ENCODE data around the gene RALGPS1.

RALGPS1 gene, protein sequence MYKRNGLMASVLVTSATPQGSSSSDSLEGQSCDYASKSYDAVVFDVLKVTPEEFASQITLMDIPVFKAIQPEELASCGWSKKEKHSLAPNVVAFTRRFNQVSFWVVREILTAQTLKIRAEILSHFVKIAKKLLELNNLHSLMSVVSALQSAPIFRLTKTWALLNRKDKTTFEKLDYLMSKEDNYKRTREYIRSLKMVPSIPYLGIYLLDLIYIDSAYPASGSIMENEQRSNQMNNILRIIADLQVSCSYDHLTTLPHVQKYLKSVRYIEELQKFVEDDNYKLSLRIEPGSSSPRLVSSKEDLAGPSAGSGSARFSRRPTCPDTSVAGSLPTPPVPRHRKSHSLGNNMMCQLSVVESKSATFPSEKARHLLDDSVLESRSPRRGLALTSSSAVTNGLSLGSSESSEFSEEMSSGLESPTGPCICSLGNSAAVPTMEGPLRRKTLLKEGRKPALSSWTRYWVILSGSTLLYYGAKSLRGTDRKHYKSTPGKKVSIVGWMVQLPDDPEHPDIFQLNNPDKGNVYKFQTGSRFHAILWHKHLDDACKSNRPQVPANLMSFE

DNA sequence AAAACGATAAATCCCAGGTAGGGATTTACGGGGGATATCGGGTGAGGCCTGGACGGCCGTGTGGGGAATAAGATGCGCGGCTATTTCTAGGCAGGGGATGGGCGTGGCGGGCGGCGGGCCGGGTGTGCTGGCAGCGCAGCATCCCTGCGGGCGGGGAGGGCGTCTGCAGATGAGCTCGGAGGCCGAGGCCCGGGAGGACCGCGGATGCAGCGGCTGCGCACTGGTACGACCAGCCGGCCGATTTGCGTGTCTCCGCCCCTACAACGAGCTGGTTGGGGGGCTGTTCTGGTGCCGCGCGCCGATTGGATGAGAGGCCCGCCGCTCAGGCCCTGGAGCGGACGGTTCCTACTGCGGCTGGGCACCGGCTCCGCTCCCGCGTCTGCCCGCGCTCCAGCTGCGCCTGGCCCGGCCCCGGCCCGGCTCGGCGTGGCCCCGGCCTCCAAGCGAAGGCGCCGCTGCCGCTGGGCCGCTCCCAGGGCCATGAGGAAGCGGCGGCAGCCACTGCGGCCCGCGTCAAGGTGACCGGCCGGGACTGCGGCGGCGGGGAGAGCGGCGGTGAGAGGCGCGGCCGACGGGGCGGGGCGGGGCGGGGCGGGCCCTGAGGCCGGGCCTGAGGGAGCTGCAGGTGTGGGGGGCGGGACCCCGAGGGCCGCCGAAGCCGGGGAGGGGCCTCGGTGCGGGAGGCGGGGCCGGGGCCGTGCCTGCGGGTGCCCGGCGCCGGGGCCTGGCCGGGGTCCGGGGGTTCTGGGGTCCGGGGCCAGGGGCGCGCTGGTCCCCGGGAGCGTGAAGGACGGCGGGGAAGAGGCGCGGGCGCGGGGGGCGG, at the start of gene RALGPS1:
RALGPS1 (plus strand) TSS at position 325 of the 823 bp plus-strand sequence. CDS start 47,508 bp downstream, outside the sequence.
- peak; percentile 90 for DNase-seq

DNA sequence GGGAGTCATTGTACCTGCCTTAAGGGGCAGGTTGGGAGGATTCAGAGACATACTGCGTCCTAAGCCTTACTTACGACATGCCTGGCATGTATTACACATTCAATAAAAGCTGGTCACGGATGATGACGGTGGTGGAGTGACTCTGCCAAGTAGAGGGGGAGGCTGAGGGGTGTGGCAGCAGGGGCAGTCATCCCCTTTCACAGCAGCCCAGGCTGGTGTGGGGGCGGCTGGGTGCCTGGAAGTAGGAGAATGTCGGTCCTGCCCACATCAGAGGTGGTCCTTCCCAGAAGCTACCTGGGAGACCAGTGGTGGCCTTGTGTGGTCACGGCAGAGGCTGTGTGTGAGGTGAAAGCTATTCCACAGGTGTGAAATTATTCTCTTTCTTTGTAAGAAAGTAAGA, 45.2 kb upstream of the RALGPS1 start:
- DNase-seq, result no peak

DNA sequence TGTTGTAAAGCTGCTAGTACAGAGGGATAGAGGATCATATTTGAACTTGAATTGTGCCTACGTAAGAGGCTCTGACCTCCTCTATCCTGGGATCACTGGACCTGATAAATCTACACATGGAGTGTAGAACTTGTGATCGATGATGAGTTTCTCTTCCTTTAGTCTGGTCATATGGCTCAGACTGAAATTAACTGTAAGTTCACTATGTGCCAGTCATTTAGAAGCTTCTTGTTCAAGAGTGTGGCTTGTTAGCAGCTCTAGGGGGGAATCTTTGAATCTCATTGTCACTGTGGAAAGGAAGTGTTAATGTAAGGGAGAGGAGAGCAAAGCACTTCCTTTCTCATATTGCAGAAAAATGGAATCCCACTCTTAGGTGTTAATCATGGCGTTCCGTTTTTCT, 42.1 kb upstream of the RALGPS1 start:
- no peak for DNase-seq

DNA sequence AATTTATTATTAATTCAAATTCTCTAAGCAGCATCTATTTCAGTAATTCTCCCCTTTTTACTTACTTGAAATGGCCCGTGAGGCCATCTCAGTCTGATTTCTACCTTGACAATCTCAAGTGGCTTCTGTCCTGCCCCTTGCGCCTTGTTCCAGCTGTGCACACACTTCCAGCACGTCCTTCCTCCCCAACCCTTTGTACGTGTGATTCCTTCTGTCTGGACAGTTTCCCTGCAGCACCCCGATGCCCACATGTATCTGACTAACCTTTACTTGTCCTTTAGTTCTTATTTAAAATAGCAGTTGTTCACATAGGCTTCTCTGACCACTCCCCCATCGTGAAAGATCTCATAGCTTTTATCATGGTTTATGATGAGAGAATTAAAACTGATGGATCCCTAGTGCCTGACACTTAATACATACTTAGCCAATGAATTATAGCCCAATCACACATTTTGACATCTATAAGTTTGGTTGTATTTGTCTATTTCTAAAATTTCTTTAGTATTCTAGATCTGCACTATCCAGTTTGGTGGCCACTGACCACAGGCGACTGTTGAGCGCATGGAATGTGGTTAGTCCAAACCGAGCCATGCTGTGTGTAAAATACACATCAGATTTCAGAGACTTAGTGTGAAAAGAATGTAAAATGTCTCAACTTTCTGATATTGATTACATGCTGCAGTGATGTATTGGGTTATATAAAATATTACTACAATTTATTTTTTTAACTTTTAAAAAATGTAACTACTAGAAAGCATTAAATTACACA, 39.9 kb upstream of the RALGPS1 start:
- no peak for DNase-seq

DNA sequence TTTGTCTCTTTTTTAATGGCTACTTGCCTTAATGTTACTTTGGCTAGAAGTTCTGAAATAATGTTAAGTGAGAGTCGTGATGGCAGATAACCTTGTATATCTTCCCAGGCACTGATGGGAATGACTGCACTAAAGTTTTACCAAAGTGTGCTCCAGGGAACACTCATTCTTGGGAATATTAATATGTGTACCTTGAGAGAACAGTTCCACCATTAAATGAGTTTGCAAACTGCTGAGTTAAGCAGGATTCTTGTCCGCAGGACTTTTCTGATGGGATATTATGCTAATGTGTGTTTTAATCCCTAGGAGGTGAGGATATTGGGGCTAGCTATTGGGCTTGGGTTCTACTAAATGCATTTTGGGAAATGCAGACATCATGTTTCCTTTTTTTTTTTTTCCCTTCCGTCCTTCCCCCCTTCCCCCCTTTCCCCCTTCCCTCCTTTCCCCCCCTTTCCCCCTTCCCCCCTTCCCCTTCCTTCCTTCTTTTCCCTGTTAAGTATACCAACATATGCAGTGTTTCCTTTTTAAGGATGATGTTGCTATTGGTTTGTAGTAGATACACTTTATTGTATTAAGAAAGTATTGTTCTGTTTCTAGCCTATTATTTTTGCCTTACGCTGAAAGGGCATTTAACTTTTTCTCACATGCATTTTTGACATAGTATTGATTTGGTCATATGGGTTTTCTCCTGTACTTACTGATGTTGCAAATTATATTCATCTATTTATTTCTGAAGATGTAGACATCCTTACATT, 38.6 kb upstream of the RALGPS1 start:
- no peak for DNase-seq

DNA sequence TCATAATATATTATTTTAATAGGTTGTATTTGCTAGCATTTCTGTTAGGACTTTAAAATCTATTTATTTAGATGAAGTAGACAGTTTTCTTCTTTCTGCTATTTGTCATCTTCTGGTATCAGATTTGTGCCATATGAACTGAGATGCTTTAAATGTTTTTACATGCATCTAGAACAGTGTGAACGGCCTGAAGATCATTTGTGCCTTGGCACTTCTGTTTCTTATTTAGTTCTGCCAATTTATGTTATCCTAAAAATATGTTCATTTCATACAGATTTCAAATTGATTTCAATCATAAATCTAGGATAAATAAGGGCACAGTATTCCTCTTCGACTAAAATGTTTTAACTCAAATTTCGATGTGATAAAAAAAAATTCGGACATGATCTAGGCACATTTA, 38.1 kb upstream of the RALGPS1 start:
- DNase-seq, result no peak

DNA sequence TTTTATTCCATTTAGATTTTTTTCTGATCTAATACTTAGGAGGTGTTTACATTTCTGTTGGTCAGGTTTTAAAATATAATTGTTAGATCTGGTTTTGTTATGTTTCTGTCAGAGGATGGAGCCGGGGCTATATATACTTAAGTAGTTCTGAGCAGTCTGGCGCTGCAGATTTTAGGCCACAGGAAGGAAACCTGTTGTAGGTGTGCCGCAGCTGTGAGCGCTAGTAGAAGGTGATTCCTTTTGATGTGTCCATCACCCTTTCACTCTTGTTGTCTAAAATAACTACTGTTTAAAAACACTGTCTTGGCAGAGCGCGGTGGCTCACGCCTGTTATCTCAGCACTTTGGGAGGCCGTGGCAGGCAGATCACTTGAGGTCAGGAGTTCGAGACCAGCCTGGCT, 37.2 kb upstream of the RALGPS1 start:
- no peak for DNase-seq

DNA sequence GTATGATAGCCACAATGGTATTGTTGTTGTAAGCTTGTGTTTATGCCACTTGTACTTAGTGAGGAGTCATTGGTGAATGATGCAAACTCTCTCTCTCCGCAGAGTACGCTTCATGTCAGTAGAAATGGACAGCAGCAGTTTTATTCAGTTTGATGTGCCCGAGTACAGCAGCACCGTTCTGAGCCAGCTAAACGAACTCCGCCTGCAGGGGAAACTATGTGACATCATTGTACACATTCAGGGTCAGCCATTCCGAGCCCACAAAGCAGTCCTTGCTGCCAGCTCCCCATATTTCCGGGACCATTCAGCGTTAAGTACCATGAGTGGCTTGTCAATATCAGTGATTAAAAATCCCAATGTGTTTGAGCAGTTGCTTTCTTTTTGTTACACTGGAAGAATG, 35.3 kb upstream of the RALGPS1 start:
- DNase-seq, result no peak

DNA sequence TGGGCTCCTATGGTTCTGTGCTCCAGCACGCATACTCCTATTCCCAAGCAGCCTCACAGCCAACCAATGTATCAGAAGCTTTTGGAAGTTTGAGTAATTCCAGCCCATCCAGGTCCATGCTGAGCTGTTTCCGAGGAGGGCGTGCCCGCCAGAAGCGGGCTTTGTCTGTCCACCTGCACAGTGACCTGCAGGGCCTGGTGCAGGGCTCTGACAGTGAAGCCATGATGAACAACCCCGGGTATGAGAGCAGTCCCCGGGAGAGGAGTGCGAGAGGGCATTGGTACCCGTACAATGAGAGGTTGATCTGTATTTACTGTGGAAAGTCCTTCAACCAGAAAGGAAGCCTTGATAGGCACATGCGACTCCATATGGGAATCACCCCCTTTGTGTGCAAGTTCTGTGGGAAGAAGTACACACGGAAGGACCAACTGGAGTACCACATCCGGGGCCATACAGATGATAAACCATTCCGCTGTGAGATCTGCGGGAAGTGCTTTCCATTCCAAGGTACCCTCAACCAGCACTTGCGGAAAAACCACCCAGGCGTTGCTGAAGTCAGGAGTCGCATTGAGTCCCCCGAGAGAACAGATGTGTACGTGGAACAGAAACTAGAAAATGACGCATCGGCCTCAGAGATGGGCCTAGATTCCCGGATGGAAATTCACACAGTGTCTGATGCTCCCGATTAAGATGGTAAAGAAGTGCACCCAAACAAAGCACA, 34.2 kb upstream of the RALGPS1 start:
- DNase-seq, result no peak

DNA sequence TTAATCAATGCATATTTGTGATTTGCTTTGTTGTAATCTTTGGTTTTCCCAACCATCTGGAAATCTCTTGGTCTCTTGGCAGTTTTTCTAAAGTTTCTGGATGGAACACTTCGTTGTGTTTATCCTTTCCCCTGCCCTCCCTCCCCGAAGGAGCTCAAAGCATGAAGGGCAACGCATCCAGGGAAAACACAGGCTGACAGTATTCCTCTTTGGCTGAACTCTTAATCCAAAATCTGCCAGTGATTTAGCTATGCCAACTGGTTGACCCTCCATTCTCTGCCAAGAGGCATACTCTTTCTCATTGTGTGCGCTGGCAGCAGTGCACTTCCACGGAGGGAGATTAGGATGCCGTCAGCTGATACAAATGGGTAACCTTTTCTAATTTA, 33.6 kb upstream of the RALGPS1 start:
- no peak for DNase-seq

DNA sequence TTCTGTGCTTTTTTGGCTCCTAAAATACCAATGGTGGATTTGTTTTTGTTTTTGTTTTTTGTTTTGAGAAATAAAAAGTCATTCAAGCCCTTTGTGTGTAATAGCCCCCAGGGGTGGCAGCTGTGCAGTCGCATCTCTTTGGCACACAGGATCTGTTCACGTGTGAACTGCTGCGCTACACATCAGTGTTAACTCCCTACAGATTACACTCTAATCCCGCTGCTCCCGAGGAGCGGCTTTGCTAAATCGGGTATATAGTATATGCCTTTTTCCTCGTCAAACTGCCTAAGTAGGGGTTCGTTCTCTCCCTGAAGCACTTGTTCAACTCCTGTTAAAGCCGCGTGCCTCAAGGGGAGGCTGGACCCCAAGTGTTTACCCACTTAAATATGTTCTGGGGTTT, 31.8 kb upstream of the RALGPS1 start:
- DNase-seq, result no peak

DNA sequence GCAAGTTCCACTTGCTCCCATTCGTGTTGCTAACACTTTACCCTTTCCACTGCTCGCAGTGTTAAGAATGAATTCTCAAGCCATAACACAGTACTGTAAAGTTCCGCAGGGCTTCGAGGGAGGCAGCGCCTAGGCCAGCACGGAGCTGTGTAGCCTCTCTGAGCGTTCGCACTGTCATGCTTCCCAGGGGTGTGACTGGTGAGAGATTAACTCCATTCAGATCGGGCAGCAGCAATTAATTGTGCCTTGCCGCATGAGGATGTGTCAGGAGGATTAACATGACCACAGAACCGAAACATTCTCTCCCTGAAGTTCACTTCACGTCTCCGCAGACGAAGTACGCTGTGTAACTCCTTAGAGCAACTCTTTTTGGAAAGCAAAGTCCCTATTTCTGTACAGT, 30.9 kb upstream of the RALGPS1 start:
- no peak for DNase-seq

DNA sequence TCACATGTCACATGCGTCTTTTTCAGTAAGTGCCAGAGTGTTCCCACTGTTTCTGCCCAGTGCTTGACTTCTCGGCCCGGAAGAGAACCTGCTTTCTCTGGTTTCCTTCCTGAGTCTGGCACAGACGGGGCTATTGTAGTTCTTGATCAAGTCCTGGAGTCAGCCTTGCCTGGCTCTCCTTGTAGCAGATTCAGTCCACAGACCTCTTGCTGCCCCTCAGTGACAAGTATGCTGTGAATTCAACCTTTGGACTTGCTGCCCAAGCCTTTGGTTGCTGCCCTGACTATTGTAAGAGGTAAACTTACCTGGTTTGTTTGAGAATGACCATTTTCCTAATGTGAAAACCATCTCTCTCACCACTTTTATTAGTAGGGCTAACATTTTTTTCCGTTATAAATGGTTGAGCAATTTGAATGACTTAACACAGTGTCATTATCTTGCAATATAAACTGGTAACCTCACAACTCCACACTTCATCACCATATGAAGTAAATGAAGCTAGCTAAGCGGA, 29.4 kb upstream of the RALGPS1 start:
- DNase-seq, result no peak

DNA sequence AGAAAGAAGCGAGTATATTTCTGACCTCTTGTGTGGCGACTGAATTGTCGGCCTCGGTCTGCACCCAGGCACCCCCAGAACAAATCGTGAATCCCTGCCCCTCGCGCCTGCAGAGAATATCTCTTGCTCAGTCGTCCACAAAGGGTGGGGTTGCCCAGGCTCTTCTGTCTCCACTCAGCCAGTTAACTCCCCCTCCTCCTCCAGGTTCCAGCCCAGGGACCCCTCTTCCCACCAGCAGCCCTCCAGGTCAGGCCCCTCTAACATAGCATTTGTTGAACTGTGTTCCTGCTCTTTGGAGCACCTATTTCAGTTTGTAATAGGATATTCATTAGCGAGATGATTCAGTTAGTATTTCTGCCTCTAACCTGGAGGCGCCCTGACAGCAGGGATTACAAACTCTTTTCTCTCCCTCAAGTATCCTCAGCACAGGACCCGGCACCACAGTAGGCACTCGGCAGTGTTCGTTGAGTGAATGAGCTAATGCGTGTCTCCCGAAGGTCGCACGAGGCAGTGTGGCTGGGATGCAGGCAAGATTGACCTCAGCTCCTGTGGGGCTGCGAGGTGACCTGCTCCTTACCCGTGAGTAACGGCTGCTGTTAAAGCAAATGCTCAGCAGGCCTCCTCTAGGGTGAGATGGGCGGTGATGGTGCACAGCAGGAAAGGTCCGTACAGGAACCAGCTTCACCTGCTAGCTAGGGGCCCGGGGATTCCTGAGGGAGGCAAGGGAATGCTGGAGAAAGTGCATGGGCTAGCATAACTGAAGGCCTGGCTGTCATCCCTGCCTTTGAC, 28.4 kb upstream of the RALGPS1 start:
- DNase-seq, result no peak

DNA sequence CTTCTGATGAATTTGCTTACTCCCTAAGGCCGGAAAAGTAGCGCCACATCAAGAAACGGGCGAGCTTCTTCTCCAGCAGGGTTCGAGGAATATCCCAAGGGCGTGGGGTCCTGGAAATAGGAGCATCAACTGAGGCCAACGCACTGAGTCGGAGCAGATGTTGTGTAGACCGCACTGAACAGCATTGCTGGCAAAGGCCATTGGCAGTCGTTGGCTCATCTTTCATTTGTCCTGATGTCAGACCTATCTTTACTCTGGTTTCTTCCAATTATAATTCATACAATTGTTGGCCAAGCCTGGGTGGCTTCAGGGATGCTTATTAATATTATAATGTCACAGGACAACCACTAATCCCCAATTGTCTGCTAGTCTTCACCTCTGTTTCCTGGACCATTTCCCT, 27.7 kb upstream of the RALGPS1 start:
- DNase-seq, result no peak

DNA sequence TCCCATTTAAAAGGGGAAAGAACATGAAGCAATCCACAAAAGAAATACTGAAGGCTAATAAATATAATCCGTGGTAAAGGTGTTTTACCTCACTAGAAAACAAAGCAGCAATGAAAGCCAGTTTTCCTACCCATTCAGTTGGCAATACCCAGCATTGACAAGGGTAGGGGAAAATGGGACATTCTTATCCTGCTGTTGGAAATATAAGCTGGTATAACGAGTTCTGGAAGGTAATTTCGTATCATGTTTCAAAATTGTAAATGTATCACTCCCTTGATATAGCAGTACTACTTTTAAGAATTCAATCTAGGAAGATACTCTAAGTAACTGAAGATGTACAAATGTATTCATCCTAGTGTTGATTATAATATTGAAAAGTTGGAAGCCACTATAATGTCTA, 22.9 kb upstream of the RALGPS1 start:
- DNase-seq, result no peak

DNA sequence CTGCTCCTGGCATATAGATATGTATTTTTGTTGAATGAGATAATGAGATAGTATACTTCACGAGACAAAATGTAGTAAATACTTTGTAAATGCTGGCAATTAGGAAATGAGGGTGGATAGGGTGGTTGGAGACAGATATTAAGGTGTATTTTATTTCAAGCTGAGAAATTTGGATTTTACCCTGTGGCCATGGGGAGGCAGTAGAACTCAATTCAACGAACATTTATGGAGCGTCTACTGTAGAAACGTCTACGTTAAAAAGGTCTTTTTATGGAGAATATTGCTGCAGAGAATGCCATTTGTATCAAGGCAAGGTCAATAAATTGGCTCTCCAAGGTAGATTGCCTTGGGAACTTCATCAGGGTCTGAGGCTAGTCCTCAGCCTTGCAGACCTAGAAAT, 21.5 kb upstream of the RALGPS1 start:
- no peak for DNase-seq

DNA sequence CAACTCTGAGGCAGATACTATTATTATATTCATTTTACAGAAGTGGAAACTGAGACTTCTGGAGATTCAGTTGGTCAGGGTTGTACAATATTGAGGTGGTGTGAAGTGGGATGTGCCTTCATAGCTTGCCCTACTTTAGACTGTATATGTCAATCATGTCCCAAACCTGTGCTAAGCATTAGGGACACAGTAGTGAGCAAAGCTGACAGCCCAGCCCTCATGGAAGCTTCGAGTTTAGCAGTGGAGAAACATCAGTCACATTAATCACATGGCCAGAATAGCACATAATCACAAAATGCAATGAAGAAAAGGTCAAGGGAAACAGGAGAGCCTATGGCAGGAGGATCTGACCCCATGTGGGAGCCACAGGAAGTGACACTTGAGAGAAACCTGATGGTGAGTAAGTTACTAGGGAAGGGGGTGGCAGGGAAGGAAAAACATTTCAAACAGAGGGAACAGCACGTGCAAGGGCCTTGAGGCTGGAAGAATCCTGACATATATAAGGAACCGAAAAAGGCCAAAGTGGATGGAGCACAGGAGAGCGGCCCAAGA, 20.5 kb upstream of the RALGPS1 start:
- DNase-seq, result no peak

DNA sequence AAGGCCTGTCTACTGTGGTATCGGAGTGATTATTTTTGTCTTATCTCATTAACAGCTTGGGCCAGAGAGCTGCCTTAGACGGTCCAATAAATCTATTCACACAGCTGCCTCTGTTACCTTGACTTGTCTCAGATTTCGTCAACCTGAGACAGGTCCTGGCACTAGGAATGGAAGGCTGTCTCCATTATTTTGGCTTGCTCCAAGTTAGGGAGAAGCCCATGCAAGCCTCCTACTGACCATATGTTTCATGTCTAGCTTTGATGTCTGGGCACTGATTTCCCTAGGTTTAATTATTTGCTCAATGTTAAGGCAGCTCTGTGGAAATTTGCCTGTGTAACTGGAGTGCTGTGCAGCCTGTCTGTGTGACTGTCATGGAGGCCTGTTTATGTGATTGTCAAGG, 12.4 kb upstream of the RALGPS1 start:
- no peak for DNase-seq

DNA sequence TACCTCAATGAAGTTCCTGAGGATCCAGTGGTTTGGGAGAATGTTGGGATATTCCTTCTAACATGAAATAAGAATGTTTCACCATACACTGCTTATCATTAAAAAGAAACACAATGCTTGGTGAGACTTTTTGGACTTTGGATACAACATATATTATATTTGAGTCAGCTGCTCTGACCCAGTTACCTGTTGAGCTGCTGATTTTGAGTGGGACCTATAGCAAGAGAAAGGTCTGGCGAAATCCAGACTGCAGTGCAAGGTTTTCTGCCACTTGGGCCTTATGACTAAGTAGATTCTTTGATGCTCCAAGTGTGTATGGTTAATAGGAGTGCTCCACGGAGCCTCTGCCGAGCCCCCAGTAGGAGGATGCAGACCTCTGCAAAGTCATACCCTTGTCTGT, 10.0 kb upstream of the RALGPS1 start:
- no peak for DNase-seq
